Liver (tissue), 9 donors: Measurements from ENCODE around the gene LRRC7. TPM values are rescaled to one million over a fixed set of nuclear protein-coding genes. Genes with fewer than 3 reads are reported as not detected.

Experiments
- DNase-seq: peaks from one replicate; pipeline ENCODE4 v3.0.0-alpha.2; 2017; ENCODE audit warnings: low spot score
- H3K27ac ChIP-seq, 2 donors: one replicate each; pipeline ENCODE4 v1.7.0; 2013; ENCODE audit warnings: inconsistent platforms in 2 of 2, low read length in 2 of 2, control low read depth in 1 of 2, low read depth in 1 of 2, mild to moderate bottlenecking in 1 of 2
- H3K27me3 ChIP-seq, 4 donors: one replicate each; pipeline versions ENCODE4 v1.6.1 to v1.7.0; 2013; ENCODE audit warnings: low read length in 3 of 4, inconsistent platforms in 1 of 4, mild to moderate bottlenecking in 1 of 4, moderate library complexity in 1 of 4; ENCODE audit not compliant: control insufficient read depth in 4 of 4, insufficient read depth in 4 of 4
- H3K36me3 ChIP-seq, 4 donors: one replicate each; pipeline versions ENCODE4 v1.6.1 to v1.7.0; 2013; ENCODE audit warnings: low read length in 3 of 4, mild to moderate bottlenecking in 3 of 4, low read depth in 1 of 4, moderate library complexity in 1 of 4; ENCODE audit not compliant: control insufficient read depth in 4 of 4, insufficient read depth in 3 of 4
- H3K4me1 ChIP-seq, 4 donors: one replicate each; pipeline versions ENCODE4 v1.6.1 to v1.7.0; 2013; ENCODE audit warnings: low read length in 3 of 4, mild to moderate bottlenecking in 3 of 4, moderate library complexity in 1 of 4; ENCODE audit not compliant: control insufficient read depth in 4 of 4, insufficient read depth in 4 of 4
- H3K4me3 ChIP-seq, 3 donors: one replicate each; pipeline versions ENCODE4 v1.6.1 to v1.7.0; 2013; ENCODE audit warnings: low read length in 3 of 3, control low read depth in 1 of 3, low read depth in 1 of 3, mild to moderate bottlenecking in 1 of 3
- H3K9ac ChIP-seq, 2 donors: one replicate each; pipeline ENCODE4 v1.7.0; 2013; ENCODE audit warnings: low read length in 2 of 2, mild to moderate bottlenecking in 2 of 2, moderate library complexity in 2 of 2, control low read depth in 1 of 2, low read depth in 1 of 2
- H3K9me3 ChIP-seq, 4 donors: one replicate each; pipeline versions ENCODE4 v1.6.1 to v1.7.0; 2013; ENCODE audit warnings: low read length in 3 of 4; ENCODE audit not compliant: control insufficient read depth in 4 of 4
- ATF3 ChIP-seq: IDR thresholded peaks from 2 replicates; pipeline ENCODE4 v1.6.1; 2016; ENCODE audit warnings: antibody characterized with exemption
- CTCF ChIP-seq: fragments of 150-350 bp; IDR thresholded peaks from 2 replicates; pipeline ENCODE4 v1.5.1; 2017; ENCODE audit warnings: improper control_type of control experiment, low read depth, low read length; ENCODE audit not compliant: missing input control
- EGR1 ChIP-seq, 2 donors: IDR thresholded peaks; 2 replicates each; pipeline ENCODE4 v1.6.1; 2016 to 2018; ENCODE audit warnings: antibody characterized with exemption in 2 of 2, low read depth in 2 of 2
- FOXA1 ChIP-seq: IDR thresholded peaks from 2 replicates; pipeline ENCODE4 v1.6.1; 2016; ENCODE audit warnings: antibody characterized with exemption
- GABPA ChIP-seq, 2 donors: IDR thresholded peaks in 1 of 2; conservative IDR thresholded peaks in 1 of 2; 2 replicates each; pipeline ENCODE4 v1.6.1; 2016; ENCODE audit warnings: antibody characterized with exemption in 2 of 2, mild to moderate bottlenecking in 1 of 2, moderate library complexity in 1 of 2
- HNF4A ChIP-seq, 2 donors: conservative IDR thresholded peaks; 2 replicates each; pipeline ENCODE4 v1.6.1; 2016; ENCODE audit warnings: antibody characterized with exemption in 2 of 2, mild to moderate bottlenecking in 2 of 2
- JUND ChIP-seq, 2 donors: IDR thresholded peaks; 2 replicates each; pipeline ENCODE4 v1.6.1; 2016; ENCODE audit warnings: antibody characterized with exemption in 2 of 2
- MAX ChIP-seq: IDR thresholded peaks from 2 replicates; pipeline ENCODE4 v1.6.1; 2016; ENCODE audit warnings: antibody characterized with exemption
- NR2F2 ChIP-seq: IDR thresholded peaks from 2 replicates; pipeline ENCODE4 v1.6.1; 2016; ENCODE audit warnings: antibody characterized with exemption
- REST ChIP-seq: IDR thresholded peaks from 2 replicates; pipeline ENCODE4 v1.6.1; 2016; ENCODE audit warnings: antibody characterized with exemption, mild to moderate bottlenecking
- RXRA ChIP-seq, 2 donors: IDR thresholded peaks; 2 replicates each; pipeline ENCODE4 v1.6.1; 2017 to 2018; ENCODE audit warnings: antibody characterized with exemption in 2 of 2, mild to moderate bottlenecking in 1 of 2
- SP1 ChIP-seq: IDR thresholded peaks from 2 replicates; pipeline ENCODE4 v1.6.1; 2018; ENCODE audit warnings: antibody characterized with exemption, mild to moderate bottlenecking
- TAF1 ChIP-seq: conservative IDR thresholded peaks from 2 replicates; pipeline ENCODE4 v1.6.1; 2016; ENCODE audit warnings: antibody characterized with exemption, mild to moderate bottlenecking
- ZBTB33 ChIP-seq: IDR thresholded peaks from 2 replicates; pipeline ENCODE4 v1.6.1; 2016; ENCODE audit warnings: antibody characterized with exemption
- WGBS: extraction: QIAGEN DNeasy Blood & Tissue Kit; methylation state at CpG from one replicate; pipeline ENCODE4 v1.1.7; 2013; 5-methylcytosine and 5-hydroxymethylcytosine counted together
- polyA plus RNA-seq, 2 donors: library from polyadenylated mRNA; stranded (reverse) in 1 of 2; unstranded in 1 of 2; fragments of 200-250 nt in 1 of 2; fragments of >200 nt in 1 of 2; fragmentation: Nextera tagmentation in 1 of 2; extraction: Ambion mirVana in 1 of 2; gene quantifications; one replicate each; pipeline versions ENCODE4 v1.2.1 to v1.2.3, GENCODE V29; 2013 to 2015
- total RNA-seq, 2 donors: library from RNA; depleted of rRNA; stranded (reverse); fragments of >200 nt; gene quantifications; one replicate each; pipeline ENCODE4 v1.2.3, GENCODE V29; 2014
- donor health status: healthy.
- donor health status: healthy.
- donor health status: healthy.
- donor health status: healthy.
- donor health status: healthy.

Gene LRRC7
- total and polyA plus RNA-seq, 4 donors: 0.08 to 1.1 (median 0.67) TPM

GRCh38 chr1:69589799-69590198 is 22.1 kb downstream of the LRRC7 start:
- H3K36me3 ChIP-seq: no peaks in the 10 kb centered on the region
- no peak for TF ChIP-seq JUND (IDR thresholded peaks at IDR 0.05)
- TF ChIP-seq HNF4A (conservative IDR thresholded peaks at IDR 0.05): no peak
- no peaks in the 10 kb centered on the region for H3K9me3 ChIP-seq
- no peak for DNase-seq
- no peak overlapping the region for H3K27ac ChIP-seq
- peaks cover 0 to 3% (median 0%) of the 10 kb centered on the region in 4 donors for H3K27me3 ChIP-seq
- H3K4me3 ChIP-seq: no peak overlapping the region
- H3K4me1 ChIP-seq: no peaks in the 10 kb centered on the region
- H3K9ac ChIP-seq: no peak overlapping the region
- 88% methylated on average over 1 of the region's 1 CpG for WGBS

GRCh38 chr1:69592341-69592740 is 24.6 kb downstream of the LRRC7 start:
- WGBS: 81% methylated on average over 6 of the region's 6 CpGs
- TF ChIP-seq ZBTB33 (no peak), CTCF (no peak), MAX (no peak), SP1 (no peak), EGR1 (IDR thresholded peaks at IDR 0.05; ENCODE audit: low read depth in 2 of 2) (no peak), REST (no peak)
- H3K27ac ChIP-seq: no peak overlapping the region
- peaks cover 0 to 1% (median 0%) of the 10 kb centered on the region in 4 donors for H3K27me3 ChIP-seq
- H3K9ac ChIP-seq: no peak overlapping the region
- H3K36me3 ChIP-seq: no peaks in the 10 kb centered on the region
- H3K4me3 ChIP-seq: no peak overlapping the region
- H3K9me3 ChIP-seq: no peaks in the 10 kb centered on the region
- no peaks in the 10 kb centered on the region for H3K4me1 ChIP-seq
- no peak for DNase-seq

GRCh38 chr1:69595486-69595885 is 27.8 kb downstream of the LRRC7 start:
- no peaks in the 10 kb centered on the region for H3K4me1 ChIP-seq
- no peak overlapping the region for H3K9ac ChIP-seq
- H3K9me3 ChIP-seq: no peaks in the 10 kb centered on the region
- DNase-seq: no peak
- no peaks in the 10 kb centered on the region for H3K27me3 ChIP-seq
- no peak overlapping the region for H3K4me3 ChIP-seq
- 90% methylated on average over 2 of the region's 2 CpGs for WGBS
- H3K27ac ChIP-seq: no peak overlapping the region
- no peaks in the 10 kb centered on the region for H3K36me3 ChIP-seq
- no peak for TF ChIP-seq NR2F2
- no peak for TF ChIP-seq SP1
- TF ChIP-seq GABPA (IDR thresholded peaks at IDR 0.05 in 1 of 2, conservative IDR thresholded peaks at IDR 0.05 in 1 of 2): no peak
- no peak for TF ChIP-seq RXRA (IDR thresholded peaks at IDR 0.05)
- TF ChIP-seq HNF4A (conservative IDR thresholded peaks at IDR 0.05): no peak
- TF ChIP-seq ATF3: no peak
- no peak for TF ChIP-seq REST
- TF ChIP-seq FOXA1: no peak
- no peak for TF ChIP-seq TAF1
- TF ChIP-seq JUND (IDR thresholded peaks at IDR 0.05): no peak
